Activated CD8-positive, alpha-beta memory T cell treated with anti-CD3 and anti-CD28 coated beads for 48 hours (primary cell): Measurements from ENCODE around the gene ZNF358.
A peak's percentile ranks its signal among the peaks of the same experiment; 100 is the strongest.

Experiments
- DNase-seq, 3 experiments: peaks; one replicate each; pipeline ENCODE4 v3.0.0-alpha.2; 2020; ENCODE audit warnings: low read depth in 2 of 3, low spot score in 2 of 3

ZNF358 gene

GRCh38 chr19:7488736-7489353 is 27.1 kb upstream of the ZNF358 start, which contains the start of gene PEX11G:
PEX11G (minus strand) TSS chr19:7489035; CDS start chr19:7489010, 25 bp downstream.
- DNase-seq, result peak; percentile 81 to 89 (median 87)

- no peak for DNase-seq
Observed at GRCh38 chr19:7489609-7490044, 26.3 kb upstream of the ZNF358 start.

- peak in 1 of 3 experiments; percentile 35 for DNase-seq
Observed at GRCh38 chr19:7492142-7492541, 23.8 kb upstream of the ZNF358 start.

- DNase-seq, result no peak
Observed at GRCh38 chr19:7492558-7492957, 23.3 kb upstream of the ZNF358 start.

- no peak for DNase-seq
Observed at GRCh38 chr19:7494416-7495098, 21.3 kb upstream of the ZNF358 start.

GRCh38 chr19:7497292-7497691 is 18.6 kb upstream of the ZNF358 start:
- no peak for DNase-seq

GRCh38 chr19:7500811-7501450 is 15.0 kb upstream of the ZNF358 start:
- DNase-seq, result peak in 2 of 3 experiments; percentile 28 to 38

- no peak for DNase-seq
Observed at GRCh38 chr19:7502552-7502951, 13.4 kb upstream of the ZNF358 start.

GRCh38 chr19:7504684-7505083 is 11.2 kb upstream of the ZNF358 start:
- no peak for DNase-seq

GRCh38 chr19:7505288-7505681 is 10.6 kb upstream of the ZNF358 start:
- DNase-seq, result no peak

GRCh38 chr19:7505682-7506384 is 10.1 kb upstream of the ZNF358 start:
- DNase-seq, result no peak

GRCh38 chr19:7506385-7507328 is 9.2 kb upstream of the ZNF358 start:
- no peak for DNase-seq

- no peak for DNase-seq
Observed at GRCh38 chr19:7507884-7508283, 8.0 kb upstream of the ZNF358 start.

GRCh38 chr19:7509625-7510024 is 6.3 kb upstream of the ZNF358 start:
- no peak for DNase-seq

- DNase-seq, result no peak
Observed at GRCh38 chr19:7512400-7512851, 3.5 kb upstream of the ZNF358 start.

GRCh38 chr19:7513809-7514642 is 1.9 kb upstream of the ZNF358 start:
- no peak for DNase-seq

- no peak for DNase-seq
Observed at GRCh38 chr19:7515110-7515644, 726 bp upstream of the ZNF358 start.

GRCh38 chr19:7516333-7516732 is 430 bp downstream of the ZNF358 start:
- no peak for DNase-seq

GRCh38 chr19:7516878-7517277 is 975 bp downstream of the ZNF358 start:
- DNase-seq, result no peak
